GM12891 (cell line): Measurements from ENCODE around the gene CBFB.

Experiments
- POLR2A ChIP-seq: IDR thresholded peaks from 2 replicates; pipeline ENCODE4 v1.6.1; 2011; ENCODE audit warnings: low read depth, low read length, control low read depth
- POU2F2 ChIP-seq: IDR thresholded peaks from 2 replicates; pipeline ENCODE4 v1.6.1; 2011; ENCODE audit warnings: low read depth, mild to moderate bottlenecking, control low read depth, low read length, moderate library complexity
- SPI1 ChIP-seq: IDR thresholded peaks from 2 replicates; pipeline ENCODE4 v1.6.1; 2011; ENCODE audit warnings: low read depth, low read length, control low read depth

GRCh38 chr16:67063008-67063407 is 34.1 kb downstream of the CBFB start:
- TF ChIP-seq POLR2A (no peak), POU2F2 (no peak), SPI1 (no peak)
